Thyroid gland (tissue), 4 donors: ENCODE data around the gene GTPBP2. TPM values are rescaled to one million over a fixed set of nuclear protein-coding genes. Genes with fewer than 3 reads are reported as not detected.

ENCODE experiments used
- DNase-seq, 2 donors: peaks; one replicate each; pipeline ENCODE4 v3.0.0-alpha.2; 2019
- H3K27ac ChIP-seq, 3 donors: fragments of 200-600 bp; sonication (generic); 1 replicate in 2 of 3; 2 replicates in 1 of 3; pipeline ENCODE4 v1.5.1; 2016 to 2019; ENCODE audit warnings: mild to moderate bottlenecking in 1 of 3, moderate library complexity in 1 of 3
- H3K27me3 ChIP-seq: fragments of 200-600 bp; sonication (generic); one replicate; pipeline ENCODE4 v1.5.1; 2019
- H3K36me3 ChIP-seq, 2 donors: fragments of 200-600 bp; sonication (generic); one replicate each; pipeline ENCODE4 v1.5.1; 2016 to 2019
- H3K4me1 ChIP-seq, 2 donors: fragments of 200-600 bp; sonication (generic); one replicate each; pipeline ENCODE4 v1.5.1; 2017 to 2019
- H3K4me3 ChIP-seq, 3 donors: fragments of 200-600 bp; sonication (generic); replicated peaks in 1 of 3; 1 replicate in 2 of 3; 2 replicates in 1 of 3; pipeline ENCODE4 v1.5.1; 2016; ENCODE audit warnings: mild to moderate bottlenecking in 1 of 3
- H3K9me3 ChIP-seq: fragments of 200-600 bp; sonication (generic); one replicate; pipeline ENCODE4 v1.5.1; 2017
- CTCF ChIP-seq, 6 experiments: fragments of 200-600 bp in 3 of 6; fragments of 450-650 bp in 3 of 6; sonication (generic) in 3 of 6; IDR thresholded peaks; one replicate each; pipeline ENCODE4 v1.5.1; 2016 to 2019; ENCODE audit warnings: antibody characterized with exemption in 6 of 6, mild to moderate bottlenecking in 2 of 6, inconsistent platforms in 1 of 6, moderate library complexity in 1 of 6
- POLR2A ChIP-seq, 2 donors: fragments of 450-650 bp; IDR thresholded peaks; one replicate each; pipeline ENCODE4 v1.6.1; 2017; ENCODE audit warnings: antibody characterized with exemption in 2 of 2, mild to moderate bottlenecking in 2 of 2, moderate library complexity in 1 of 2
- WGBS, 2 donors: methylation state at CpG; one replicate each; pipeline ENCODE4 v1.1.5; 2017; 5-methylcytosine and 5-hydroxymethylcytosine counted together
- intact Hi-C: fragments of 100-400 bp; cut with DNase I; formaldehyde crosslinking; loops from one replicate; pipeline ENCODE4 v1.15.1; 2023
- total RNA-seq, 4 donors: library from RNA; depleted of rRNA; stranded (reverse); fragments of >200 nt; gene quantifications; one replicate each; pipeline ENCODE4 v1.2.3, GENCODE V29; 2016

Gene GTPBP2
- total RNA-seq, 4 donors from 2014 or later: 50.2 to 65.8 (median 58.1) TPM

GRCh38 chr6:43670623-43670986 lies 41.5 kb upstream of the GTPBP2 start:
- TF ChIP-seq CTCF (IDR thresholded peaks at IDR 0.05) (no peak), POLR2A (IDR thresholded peaks at IDR 0.05) (no peak)
- H3K36me3 ChIP-seq: peaks cover 23 to 32% of the 10 kb centered on the region in 2 donors
- H3K27me3 ChIP-seq: no peaks in the 10 kb centered on the region
- peak overlapping the region in 2 of 3 donors; percentile 65 to 87 for H3K27ac ChIP-seq
- H3K9me3 ChIP-seq: no peaks in the 10 kb centered on the region
- no peak overlapping the region for H3K4me3 ChIP-seq
- no peak for DNase-seq
- WGBS, 2 donors: 94 to 98% methylated on average over 6 of the region's 6 CpGs
- peaks cover 25 to 34% of the 10 kb centered on the region in 2 donors for H3K4me1 ChIP-seq
- intact Hi-C loops: no loop called here

GRCh38 chr6:43669922-43670622 lies 41.0 kb upstream of the GTPBP2 start:
- no peaks in the 10 kb centered on the region for H3K27me3 ChIP-seq
- DNase-seq: peak in 1 of 2 donors; percentile 20
- H3K36me3 ChIP-seq: peaks cover 18 to 28% of the 10 kb centered on the region in 2 donors
- intact Hi-C loops: loop anchor here (5.0 to 10.0 kb wide), 3 partner anchors 55 to 285 kb away; no protein-coding TSS in a partner anchor
- peak overlapping the region; percentile 65 to 95 (median 87) for H3K27ac ChIP-seq
- no peaks in the 10 kb centered on the region for H3K9me3 ChIP-seq
- 68 to 81% methylated on average over 6 of the region's 6 CpGs for WGBS, 2 donors
- TF ChIP-seq CTCF (IDR thresholded peaks at IDR 0.05): no peak
- no peak for TF ChIP-seq POLR2A (IDR thresholded peaks at IDR 0.05)
- H3K4me3 ChIP-seq: no peak overlapping the region
- H3K4me1 ChIP-seq: peaks cover 25 to 34% of the 10 kb centered on the region in 2 donors

- TF ChIP-seq CTCF (IDR thresholded peaks at IDR 0.05) (no peak), POLR2A (IDR thresholded peaks at IDR 0.05) (no peak)
- H3K4me1 ChIP-seq: peaks cover 25 to 34% of the 10 kb centered on the region in 2 donors
- intact Hi-C loops: loop anchor here (5.0 to 10.0 kb wide), 3 partner anchors 56 to 286 kb away; no protein-coding TSS in a partner anchor
Measured at GRCh38 chr6:43669050-43669921, 40.2 kb upstream of the GTPBP2 start.

GRCh38 chr6:43668151-43669028 lies 39.3 kb upstream of the GTPBP2 start:
- peak; percentile 97 to 98 for DNase-seq
- TF ChIP-seq CTCF (IDR thresholded peaks at IDR 0.05): peak in 5 of 6 experiments; percentile 43 to 70 (median 67)
- peak in 1 of 2 donors; percentile 46 for TF ChIP-seq POLR2A (IDR thresholded peaks at IDR 0.05)

More at GRCh38 chr6:43669050-43669921, 40.2 kb upstream of the GTPBP2 start:
- H3K27ac ChIP-seq: peak overlapping the region; percentile 65 to 95 (median 87)
- no peaks in the 10 kb centered on the region for H3K9me3 ChIP-seq
- peaks cover 11 to 20% of the 10 kb centered on the region in 2 donors for H3K36me3 ChIP-seq
- no peak overlapping the region for H3K4me3 ChIP-seq
- WGBS, 2 donors: 49 to 50% methylated on average over 9 to 11 of the region's 15 CpGs
- H3K27me3 ChIP-seq: no peaks in the 10 kb centered on the region
- peak; percentile 68 to 70 for DNase-seq

More at GRCh38 chr6:43668151-43669028, 39.3 kb upstream of the GTPBP2 start:
- Histone ChIP-seq H3K9me3 (no peaks in the 10 kb centered on the region), H3K4me3 (no peak overlapping the region), H3K4me1 (peaks cover 25 to 34% of the 10 kb centered on the region in 2 donors), H3K27me3 (no peaks in the 10 kb centered on the region), H3K36me3 (peaks cover 2 to 11% of the 10 kb centered on the region in 2 donors), H3K27ac (peak overlapping the region; percentile 76 to 95 (median 87))
- 13 to 14% methylated on average over 12 to 15 of the region's 17 CpGs for WGBS, 2 donors
- intact Hi-C loops: loop anchor here (5.0 to 10.0 kb wide), 3 partner anchors 56 to 286 kb away; no protein-coding TSS in a partner anchor
